SK-N-SH treated with all-trans-retinoic acid at 6 μM for 48 hours (cell line): ENCODE measurements around the gene CLCF1.

Experiments
- ATAC-seq: fragments of 200-7000 bp; cut with Tn5 transposase; 3 replicates; pipeline ENCODE4 v1.9.1; 2020; ENCODE audit warnings: mild to moderate bottlenecking, moderate library complexity
- ARNTL ChIP-seq: fragments of 450-650 bp; formaldehyde crosslinking; IDR thresholded peaks from 2 replicates; pipeline ENCODE4 v1.5.0; 2020; ENCODE audit warnings: low read depth, mild to moderate bottlenecking, moderate library complexity, borderline replicate concordance
- BACH2 ChIP-seq: fragments of 250-450 bp; sonication (Bioruptor Pico); IDR thresholded peaks from 2 replicates; pipeline ENCODE4 v1.9.0; 2021; ENCODE audit warnings: mild to moderate bottlenecking, borderline replicate concordance
- CSDC2 ChIP-seq: fragments of 250-450 bp; sonication (Bioruptor Pico); IDR thresholded peaks from 2 replicates; pipeline ENCODE4 v1.5.0; 2020; ENCODE audit warnings: mild to moderate bottlenecking, moderate library complexity
- ESRRG ChIP-seq: fragments of 250-450 bp; sonication (Bioruptor Pico); IDR thresholded peaks from 2 replicates; pipeline ENCODE4 v1.6.1; 2021; ENCODE audit warnings: mild to moderate bottlenecking
- ISL1 ChIP-seq: fragments of 250-450 bp; sonication (Bioruptor Pico); IDR thresholded peaks from 2 replicates; pipeline ENCODE4 v2.1.2; 2022; ENCODE audit warnings: mild to moderate bottlenecking, moderate library complexity
- OSR1 ChIP-seq: fragments of 250-450 bp; sonication (Bioruptor Pico); IDR thresholded peaks from 2 replicates; pipeline ENCODE4 v1.8.0; 2022; ENCODE audit warnings: moderate library complexity, mild to moderate bottlenecking, inconsistent platforms
- PATZ1 ChIP-seq: fragments of 250-450 bp; sonication (Bioruptor Pico); IDR thresholded peaks from 2 replicates; pipeline ENCODE4 v1.8.0; 2020; ENCODE audit warnings: mild to moderate bottlenecking, moderate library complexity, borderline replicate concordance
- PPARA ChIP-seq: fragments of 250-450 bp; sonication (Bioruptor Pico); IDR thresholded peaks from 2 replicates; pipeline ENCODE4 v1.5.0; 2020; ENCODE audit warnings: mild to moderate bottlenecking, borderline replicate concordance
- RARB ChIP-seq: fragments of 250-450 bp; sonication (Bioruptor Pico); IDR thresholded peaks from 2 replicates; pipeline ENCODE4 v1.8.0; 2021; ENCODE audit warnings: mild to moderate bottlenecking, moderate library complexity
- SNAI2 ChIP-seq: fragments of 250-450 bp; sonication (Bioruptor Pico); IDR thresholded peaks from 2 replicates; pipeline ENCODE4 v1.5.0; 2020; ENCODE audit warnings: mild to moderate bottlenecking, moderate library complexity
- TCF4 ChIP-seq: fragments of 250-450 bp; sonication (Bioruptor Pico); IDR thresholded peaks from 2 replicates; pipeline ENCODE4 v1.8.0; 2021; ENCODE audit warnings: mild to moderate bottlenecking, moderate library complexity, borderline replicate concordance
- ZC3H10 ChIP-seq: fragments of 250-450 bp; sonication (Bioruptor Pico); IDR thresholded peaks from 2 replicates; pipeline ENCODE4 v1.5.1; 2021; ENCODE audit warnings: mild to moderate bottlenecking, moderate library complexity
- ZFP3 ChIP-seq: fragments of 250-450 bp; sonication (Bioruptor Pico); IDR thresholded peaks from 2 replicates; pipeline ENCODE4 v1.5.0; 2020; ENCODE audit warnings: mild to moderate bottlenecking, moderate library complexity
- ZFP30 ChIP-seq: fragments of 450-650 bp; formaldehyde crosslinking; IDR thresholded peaks from 2 replicates; pipeline ENCODE4 v1.5.0; 2022; ENCODE audit warnings: mild to moderate bottlenecking, moderate library complexity
- ZNF565 ChIP-seq: fragments of 450-650 bp; formaldehyde crosslinking; conservative IDR thresholded peaks from 2 replicates; pipeline ENCODE4 v1.5.0; 2020; ENCODE audit warnings: low read depth, mild to moderate bottlenecking, moderate library complexity
- ZNF70 ChIP-seq: fragments of 450-650 bp; formaldehyde crosslinking; IDR thresholded peaks from 2 replicates; pipeline ENCODE4 v1.5.0; 2020; ENCODE audit warnings: mild to moderate bottlenecking, moderate library complexity
- ZNF8 ChIP-seq: fragments of 450-650 bp; formaldehyde crosslinking; IDR thresholded peaks from 2 replicates; pipeline ENCODE4 v1.5.0; 2020; ENCODE audit warnings: mild to moderate bottlenecking, moderate library complexity
- TF ChIP-seq, protein P1 (sequence below): fragments of 250-450 bp; sonication (Bioruptor Pico); IDR thresholded peaks from 2 replicates; pipeline ENCODE4 v1.8.0; 2021; ENCODE audit warnings: low read depth, mild to moderate bottlenecking, moderate library complexity, borderline replicate concordance
- TF ChIP-seq, protein P2 (sequence below): fragments of 250-450 bp; sonication (Bioruptor Pico); IDR thresholded peaks from 2 replicates; pipeline ENCODE4 v1.5.0; 2020; ENCODE audit warnings: mild to moderate bottlenecking, moderate library complexity

The CLCF1 gene

DNA sequence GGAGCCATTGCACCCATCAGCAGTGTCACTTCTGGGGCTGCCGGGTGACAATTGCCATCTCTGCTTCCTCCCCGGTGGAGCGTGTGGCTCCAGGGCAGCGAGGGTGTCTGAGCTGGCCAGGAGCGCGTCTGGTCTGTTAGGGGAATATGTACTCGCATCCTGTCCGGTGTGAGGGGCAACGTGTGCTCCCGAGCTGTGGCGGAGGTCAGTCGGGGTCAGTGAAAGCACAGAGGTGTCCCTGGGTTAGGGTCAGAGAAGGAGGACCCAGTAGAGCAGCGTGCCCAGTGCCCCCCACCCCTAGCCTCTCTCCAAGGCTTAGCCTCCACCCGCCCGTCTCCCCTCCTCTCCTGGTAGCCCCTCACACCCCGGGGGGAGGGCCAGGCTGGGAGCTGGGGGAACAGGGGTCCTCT is 1.5 kb downstream of the CLCF1 start:
- ATAC-seq, result no peak
- TF ChIP-seq SNAI2 (CRISPR knock-in tag) (no peak), TCF4 (CRISPR knock-in tag) (no peak), ZNF8 (no peak), CSDC2 (CRISPR knock-in tag) (no peak), ARNTL (no peak), PATZ1 (CRISPR knock-in tag) (no peak), RARB (CRISPR knock-in tag) (no peak), ESRRG (CRISPR knock-in tag) (no peak), PPARA (CRISPR knock-in tag) (no peak), OSR1 (CRISPR knock-in tag) (no peak), ZNF70 (CRISPR knock-in tag) (no peak), ZFP30 (CRISPR knock-in tag) (no peak), ZC3H10 (CRISPR knock-in tag) (no peak)
- TF ChIP-seq, protein P1, sequence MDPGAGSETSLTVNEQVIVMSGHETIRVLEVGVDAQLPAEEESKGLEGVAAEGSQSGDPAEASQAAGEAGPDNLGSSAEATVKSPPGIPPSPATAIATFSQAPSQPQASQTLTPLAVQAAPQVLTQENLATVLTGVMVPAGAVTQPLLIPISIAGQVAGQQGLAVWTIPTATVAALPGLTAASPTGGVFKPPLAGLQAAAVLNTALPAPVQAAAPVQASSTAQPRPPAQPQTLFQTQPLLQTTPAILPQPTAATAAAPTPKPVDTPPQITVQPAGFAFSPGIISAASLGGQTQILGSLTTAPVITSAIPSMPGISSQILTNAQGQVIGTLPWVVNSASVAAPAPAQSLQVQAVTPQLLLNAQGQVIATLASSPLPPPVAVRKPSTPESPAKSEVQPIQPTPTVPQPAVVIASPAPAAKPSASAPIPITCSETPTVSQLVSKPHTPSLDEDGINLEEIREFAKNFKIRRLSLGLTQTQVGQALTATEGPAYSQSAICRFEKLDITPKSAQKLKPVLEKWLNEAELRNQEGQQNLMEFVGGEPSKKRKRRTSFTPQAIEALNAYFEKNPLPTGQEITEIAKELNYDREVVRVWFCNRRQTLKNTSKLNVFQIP (CRISPR knock-in tag), result no peak
- TF ChIP-seq, protein P2, sequence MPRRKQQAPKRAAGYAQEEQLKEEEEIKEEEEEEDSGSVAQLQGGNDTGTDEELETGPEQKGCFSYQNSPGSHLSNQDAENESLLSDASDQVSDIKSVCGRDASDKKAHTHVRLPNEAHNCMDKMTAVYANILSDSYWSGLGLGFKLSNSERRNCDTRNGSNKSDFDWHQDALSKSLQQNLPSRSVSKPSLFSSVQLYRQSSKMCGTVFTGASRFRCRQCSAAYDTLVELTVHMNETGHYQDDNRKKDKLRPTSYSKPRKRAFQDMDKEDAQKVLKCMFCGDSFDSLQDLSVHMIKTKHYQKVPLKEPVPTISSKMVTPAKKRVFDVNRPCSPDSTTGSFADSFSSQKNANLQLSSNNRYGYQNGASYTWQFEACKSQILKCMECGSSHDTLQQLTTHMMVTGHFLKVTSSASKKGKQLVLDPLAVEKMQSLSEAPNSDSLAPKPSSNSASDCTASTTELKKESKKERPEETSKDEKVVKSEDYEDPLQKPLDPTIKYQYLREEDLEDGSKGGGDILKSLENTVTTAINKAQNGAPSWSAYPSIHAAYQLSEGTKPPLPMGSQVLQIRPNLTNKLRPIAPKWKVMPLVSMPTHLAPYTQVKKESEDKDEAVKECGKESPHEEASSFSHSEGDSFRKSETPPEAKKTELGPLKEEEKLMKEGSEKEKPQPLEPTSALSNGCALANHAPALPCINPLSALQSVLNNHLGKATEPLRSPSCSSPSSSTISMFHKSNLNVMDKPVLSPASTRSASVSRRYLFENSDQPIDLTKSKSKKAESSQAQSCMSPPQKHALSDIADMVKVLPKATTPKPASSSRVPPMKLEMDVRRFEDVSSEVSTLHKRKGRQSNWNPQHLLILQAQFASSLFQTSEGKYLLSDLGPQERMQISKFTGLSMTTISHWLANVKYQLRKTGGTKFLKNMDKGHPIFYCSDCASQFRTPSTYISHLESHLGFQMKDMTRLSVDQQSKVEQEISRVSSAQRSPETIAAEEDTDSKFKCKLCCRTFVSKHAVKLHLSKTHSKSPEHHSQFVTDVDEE (CRISPR knock-in tag), result no peak

GRCh38 chr11:67371189-67371910 is 2.0 kb downstream of the CLCF1 start:
- ATAC-seq, result peak; percentile 51
- TF ChIP-seq ZNF565 (no peak), ZFP3 (CRISPR knock-in tag) (no peak), ISL1 (CRISPR knock-in tag) (no peak), SNAI2 (CRISPR knock-in tag) (no peak), ESRRG (CRISPR knock-in tag) (no peak), OSR1 (CRISPR knock-in tag) (no peak), BACH2 (CRISPR knock-in tag) (no peak), PPARA (CRISPR knock-in tag) (no peak), ARNTL (no peak), ZC3H10 (CRISPR knock-in tag) (no peak), RARB (CRISPR knock-in tag) (no peak), CSDC2 (CRISPR knock-in tag) (no peak)
- TF ChIP-seq, protein P2 (CRISPR knock-in tag), result no peak

DNA sequence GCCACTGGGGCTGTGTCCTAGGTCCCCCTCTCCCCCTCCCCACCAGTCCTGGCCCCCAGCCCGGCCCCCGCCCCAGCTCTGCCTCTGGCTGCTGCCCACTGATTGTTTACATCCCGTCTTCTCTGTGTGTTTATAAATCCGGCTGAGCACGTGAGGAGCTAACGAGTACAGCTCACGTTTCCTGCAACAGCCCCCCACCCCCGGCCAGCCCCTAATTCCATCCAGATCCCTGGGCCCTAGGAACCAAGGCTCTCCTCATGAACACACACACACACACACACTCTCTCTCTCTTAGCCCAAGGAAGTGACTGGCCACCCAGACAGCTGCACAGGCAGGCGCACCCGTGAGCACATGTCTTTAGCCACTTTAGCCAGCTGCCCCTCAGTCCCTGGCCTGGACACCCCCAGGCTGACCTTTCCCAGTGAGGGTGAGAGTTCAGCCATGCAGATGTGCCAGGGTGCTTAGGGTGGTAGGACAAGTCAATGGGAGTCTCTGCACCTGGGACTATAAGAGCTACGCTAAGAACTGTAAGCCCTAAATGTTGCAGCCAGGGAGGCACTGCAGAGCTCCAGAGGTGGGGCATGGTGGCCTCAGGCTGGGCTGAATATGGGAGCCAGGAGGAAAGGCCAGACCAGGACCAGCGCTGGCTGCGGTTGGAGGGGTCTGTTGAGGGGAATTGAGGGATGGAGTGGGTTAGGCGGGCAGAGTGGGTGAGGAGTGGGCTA is 2.9 kb downstream of the CLCF1 start:
- ATAC-seq, result no peak
- TF ChIP-seq ZFP30 (CRISPR knock-in tag) (no peak), BACH2 (CRISPR knock-in tag) (no peak), ZNF8 (no peak), ZNF70 (CRISPR knock-in tag) (no peak), RARB (CRISPR knock-in tag) (no peak)
